ENCODE results near the gene MZT1.

Gene MZT1

GRCh38 chr13:72678312-72678711 is 49.1 kb downstream of the MZT1 start:
- DNase-seq, result no peak

GRCh38 chr13:72677431-72677830 is 50.0 kb downstream of the MZT1 start:
- no peak for DNase-seq

GRCh38 chr13:72666391-72666790 is 61.0 kb downstream of the MZT1 start:
- peak in 1 of 2 experiments; percentile 26 for DNase-seq

- DNase-seq, result no peak
Measured at GRCh38 chr13:72662548-72662947, 64.9 kb downstream of the MZT1 start.

Measured in NCI-H446 (cell line).